ENCODE data around the gene CD24.

GRCh38 chr6:106974999-106975737 is 639 bp upstream of the CD24 start:
- TF ChIP-seq, protein P1, sequence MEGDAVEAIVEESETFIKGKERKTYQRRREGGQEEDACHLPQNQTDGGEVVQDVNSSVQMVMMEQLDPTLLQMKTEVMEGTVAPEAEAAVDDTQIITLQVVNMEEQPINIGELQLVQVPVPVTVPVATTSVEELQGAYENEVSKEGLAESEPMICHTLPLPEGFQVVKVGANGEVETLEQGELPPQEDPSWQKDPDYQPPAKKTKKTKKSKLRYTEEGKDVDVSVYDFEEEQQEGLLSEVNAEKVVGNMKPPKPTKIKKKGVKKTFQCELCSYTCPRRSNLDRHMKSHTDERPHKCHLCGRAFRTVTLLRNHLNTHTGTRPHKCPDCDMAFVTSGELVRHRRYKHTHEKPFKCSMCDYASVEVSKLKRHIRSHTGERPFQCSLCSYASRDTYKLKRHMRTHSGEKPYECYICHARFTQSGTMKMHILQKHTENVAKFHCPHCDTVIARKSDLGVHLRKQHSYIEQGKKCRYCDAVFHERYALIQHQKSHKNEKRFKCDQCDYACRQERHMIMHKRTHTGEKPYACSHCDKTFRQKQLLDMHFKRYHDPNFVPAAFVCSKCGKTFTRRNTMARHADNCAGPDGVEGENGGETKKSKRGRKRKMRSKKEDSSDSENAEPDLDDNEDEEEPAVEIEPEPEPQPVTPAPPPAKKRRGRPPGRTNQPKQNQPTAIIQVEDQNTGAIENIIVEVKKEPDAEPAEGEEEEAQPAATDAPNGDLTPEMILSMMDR (IDR thresholded peaks at IDR 0.05; ENCODE audit: insufficient read depth, low read length, poor library complexity, severe bottlenecking) = no peak
- TF ChIP-seq EZH2phosphoT487 (conservative IDR thresholded peaks at IDR 0.05; ENCODE audit: low read length) = no peak

Data from SU-DHL-6 (cell line).